Melanocyte of skin (primary cell): ENCODE results near the gene FAM174C. TPM values are rescaled to one million over a fixed set of nuclear protein-coding genes. Genes with fewer than 3 reads are reported as not detected.

Source experiments
- total RNA-seq, 2 donors: library from RNA; depleted of rRNA; stranded (reverse); fragments of >200 nt; gene quantifications; 2 replicates each; pipeline ENCODE4 v1.2.3, GENCODE V29; 2012

Gene FAM174C
- 10 to 100 TPM; 47.8 to 63.6 TPM for total RNA-seq

DNA sequence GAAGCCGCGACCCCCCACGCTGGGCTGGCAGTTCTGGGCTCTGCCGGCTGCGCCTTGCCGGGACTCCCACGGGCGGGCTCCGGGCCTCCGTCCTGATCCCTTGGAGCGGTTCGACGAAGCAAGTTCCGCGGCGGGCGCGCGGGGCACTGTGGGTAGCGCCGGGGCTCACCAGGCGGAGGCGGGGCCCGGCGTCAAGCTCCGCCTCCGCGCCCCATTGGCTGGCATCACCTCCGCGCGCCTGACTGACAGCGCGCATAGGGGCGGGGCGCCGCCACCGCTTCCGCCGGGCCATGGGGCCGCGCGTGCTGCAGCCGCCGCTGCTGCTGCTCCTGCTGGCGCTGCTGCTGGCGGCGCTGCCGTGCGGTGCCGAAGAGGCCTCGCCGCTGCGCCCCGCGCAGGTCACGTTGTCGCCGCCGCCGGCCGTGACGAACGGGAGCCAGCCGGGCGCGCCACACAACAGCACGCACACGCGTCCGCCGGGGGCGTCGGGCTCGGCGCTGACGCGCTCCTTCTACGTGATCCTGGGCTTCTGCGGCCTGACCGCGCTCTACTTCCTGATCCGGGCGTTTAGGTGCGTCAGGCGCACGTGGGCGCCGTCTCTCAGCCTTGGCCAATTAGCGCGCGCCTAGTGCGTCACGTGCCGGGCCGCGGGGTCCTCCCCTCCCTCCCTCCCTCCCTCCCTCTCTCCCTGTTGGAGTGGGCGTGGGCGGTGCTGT lies at the start of gene FAM174C:
FAM174C (plus strand) TSS at position 271 of the 716 bp plus-strand sequence; CDS start at position 291, 20 bp downstream.

GRCh38 chr19:1237754-1238368 lies 37.5 kb upstream of the FAM174C start, which contains the start of gene CBARP:
Gene CBARP (minus strand): TSS chr19:1238005. CDS start chr19:1236100, 1,905 bp downstream.

DNA sequence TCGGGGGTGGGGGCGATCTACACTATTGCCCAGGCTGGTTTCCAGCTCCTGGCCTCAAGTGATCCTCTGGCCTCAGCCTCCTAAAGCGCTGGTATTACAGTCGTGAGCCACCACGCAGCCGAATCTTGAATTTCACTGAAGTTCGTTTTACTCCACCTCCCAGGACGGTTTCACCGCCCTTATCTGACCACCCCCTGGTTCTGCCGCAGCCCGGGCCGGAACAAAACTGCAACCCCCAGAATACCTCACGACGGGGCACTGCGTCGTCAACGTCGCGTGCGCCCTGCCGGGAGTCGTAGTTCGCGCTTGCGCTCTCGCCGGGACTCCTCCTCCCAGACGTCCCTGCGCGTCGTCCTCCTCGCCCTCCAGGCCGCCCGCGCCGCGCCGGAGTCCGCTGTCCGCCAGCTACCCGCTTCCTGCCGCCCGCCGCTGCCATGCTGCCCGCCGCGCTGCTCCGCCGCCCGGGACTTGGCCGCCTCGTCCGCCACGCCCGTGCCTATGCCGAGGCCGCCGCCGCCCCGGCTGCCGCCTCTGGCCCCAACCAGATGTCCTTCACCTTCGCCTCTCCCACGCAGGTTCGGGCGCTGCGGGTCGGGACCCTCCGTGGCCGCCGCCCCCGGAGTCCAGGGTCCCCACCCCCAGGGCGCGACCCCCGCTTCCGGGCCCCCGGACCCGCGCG lies 33.8 kb upstream of the FAM174C start, which contains the start of gene ATP5F1D:
ATP5F1D (plus strand) TSS at position 335 of the 679 bp plus-strand sequence; CDS start at position 435, 100 bp downstream.

GRCh38 chr19:1248139-1248785 lies 27.1 kb upstream of the FAM174C start, which contains the start of gene MIDN:
Gene MIDN (plus strand): TSS chr19:1248583. CDS start chr19:1250297, 1,714 bp downstream.

GRCh38 chr19:1269065-1269477 lies 6.3 kb upstream of the FAM174C start, which contains the start of gene CIRBP:
Gene CIRBP (plus strand): TSS chr19:1269332. CDS start chr19:1270934, 1,602 bp downstream.

GRCh38 chr19:1285737-1286360 lies 10.5 kb downstream of the FAM174C start, which contains the start of gene EFNA2:
Gene EFNA2 (plus strand): TSS chr19:1285873. CDS start chr19:1286169, 296 bp downstream.

Other genes starting within 250 kb of the FAM174C start
- gene CNN2, start 248.9 kb upstream of the FAM174C start, total RNA-seq, result 10 to 100 TPM; 22.0 to 48.6 TPM
- 10 to 100 TPM in 1 of 2 donors, 1 to 10 TPM in 1; 9.0 to 14.8 TPM for gene ABCA7, start 235.4 kb upstream of the FAM174C start, total RNA-seq
- gene ARHGAP45, start 208.4 kb upstream of the FAM174C start, total RNA-seq, result 1 to 10 TPM in 1 of 2 donors, under 1 TPM in 1; 0.69 to 4.0 TPM
- gene POLR2E, start 180.2 kb upstream of the FAM174C start, total RNA-seq, result 100 to 1,000 TPM in 1 of 2 donors, 10 to 100 TPM in 1; 69.2 to 110 TPM
- gene GPX4, start 171.5 kb upstream of the FAM174C start, total RNA-seq, result 100 to 1,000 TPM; 109 to 195 TPM
- 10 to 100 TPM; 63.7 to 63.9 TPM for gene SBNO2, start 101.3 kb upstream of the FAM174C start, total RNA-seq
- gene STK11, start 69.8 kb upstream of the FAM174C start, total RNA-seq, result 10 to 100 TPM; 50.9 to 58.9 TPM
- gene CBARP, start 37.5 kb upstream of the FAM174C start, total RNA-seq, result 1 to 10 TPM; 2.4 to 3.3 TPM
- 10 to 100 TPM; 19.6 to 31.0 TPM for gene ATP5F1D, start 33.8 kb upstream of the FAM174C start, total RNA-seq
- gene MIDN, start 26.9 kb upstream of the FAM174C start, total RNA-seq, result 10 to 100 TPM in 1 of 2 donors, 1 to 10 TPM in 1; 9.3 to 12.3 TPM
- 100 to 1,000 TPM in 1 of 2 donors, 10 to 100 TPM in 1; 67.3 to 137 TPM for gene CIRBP, start 6.2 kb upstream of the FAM174C start, total RNA-seq
- not detected for gene EFNA2, start 10.3 kb downstream of the FAM174C start, total RNA-seq
- 10 to 100 TPM; 87.2 to 89.5 TPM for gene NDUFS7, start 108.4 kb downstream of the FAM174C start, total RNA-seq
- gene GAMT, start 126.0 kb downstream of the FAM174C start, total RNA-seq, result 10 to 100 TPM; 19.3 to 20.6 TPM
- 10 to 100 TPM; 41.6 to 61.6 TPM for gene DAZAP1, start 132.1 kb downstream of the FAM174C start, total RNA-seq
- gene RPS15, start 162.9 kb downstream of the FAM174C start, total RNA-seq, result 100 to 1,000 TPM; 480 to 582 TPM
- gene APC2, start 174.6 kb downstream of the FAM174C start, total RNA-seq, result under 1 TPM; under 0.01 TPM
- gene C19orf25, start 203.7 kb downstream of the FAM174C start, total RNA-seq, result 10 to 100 TPM; 20.0 to 26.6 TPM
- 1 to 10 TPM in 1 of 2 donors, under 1 TPM in 1; 0.67 to 2.4 TPM for gene PCSK4, start 214.8 kb downstream of the FAM174C start, total RNA-seq
- gene REEP6, start 215.7 kb downstream of the FAM174C start, total RNA-seq, result 1 to 10 TPM; 3.0 to 3.1 TPM
- 1 to 10 TPM; 1.7 to 2.4 TPM for gene ADAMTSL5, start 237.5 kb downstream of the FAM174C start, total RNA-seq
- gene PLK5, start 248.5 kb downstream of the FAM174C start, total RNA-seq, result under 1 TPM in 1 of 2 donors, not detected in 1; under 0.01 TPM